Vagina (tissue), 2 donors: Measurements from ENCODE around the gene CHST11. TPM values are rescaled to one million over a fixed set of nuclear protein-coding genes. Genes with fewer than 3 reads are reported as not detected.

Experiments
- DNase-seq, 2 donors: peaks; one replicate each; pipeline ENCODE4 v3.0.0-alpha.2; 2017; ENCODE audit errors: extremely low spot score in 2 of 2
- H3K27ac ChIP-seq: fragments of 200-600 bp; sonication (generic); one replicate; pipeline ENCODE4 v1.5.1; 2019
- H3K27me3 ChIP-seq: fragments of 200-600 bp; sonication (generic); one replicate; pipeline ENCODE4 v1.5.1; 2019
- H3K36me3 ChIP-seq, 2 donors: fragments of 200-600 bp; sonication (generic); one replicate each; pipeline ENCODE4 v1.5.1; 2017 to 2019
- H3K4me1 ChIP-seq: fragments of 200-600 bp; sonication (generic); one replicate; pipeline ENCODE4 v1.5.1; 2019
- H3K4me3 ChIP-seq, 2 donors: fragments of 200-600 bp; sonication (generic); 1 replicate in 1 of 2; 2 replicates in 1 of 2; pipeline ENCODE4 v1.5.1; 2016 to 2019
- H3K9me3 ChIP-seq: fragments of 200-600 bp; sonication (generic); one replicate; pipeline ENCODE4 v1.5.1; 2019
- CTCF ChIP-seq, 3 experiments: fragments of 450-650 bp in 2 of 3; fragments of 200-600 bp in 1 of 3; sonication (generic) in 1 of 3; IDR thresholded peaks; one replicate each; pipeline ENCODE4 v1.5.1; 2017 to 2019; ENCODE audit warnings: antibody characterized with exemption in 3 of 3, mild to moderate bottlenecking in 2 of 3, moderate library complexity in 2 of 3
- POLR2A ChIP-seq, 2 donors: fragments of 450-650 bp; IDR thresholded peaks; one replicate each; pipeline ENCODE4 v1.6.1; 2017; ENCODE audit warnings: antibody characterized with exemption in 2 of 2, mild to moderate bottlenecking in 2 of 2, moderate library complexity in 2 of 2
- POLR2AphosphoS5 ChIP-seq, 2 donors: sonication (generic); formaldehyde crosslinking; IDR thresholded peaks; one replicate each; pipeline ENCODE4 v1.9.0; 2017; ENCODE audit warnings: antibody characterized with exemption in 2 of 2, mild to moderate bottlenecking in 2 of 2, low read depth in 1 of 2; ENCODE audit not compliant: insufficient read depth in 1 of 2
- intact Hi-C: fragments of 100-400 bp; cut with DNase I; formaldehyde crosslinking; loops from one replicate; pipeline ENCODE4 v1.15.1; 2023
- total RNA-seq: library from RNA; depleted of rRNA; stranded (reverse); fragments of >200 nt; gene quantifications from one replicate; pipeline ENCODE4 v1.2.3, GENCODE V29; 2016

The CHST11 gene
- total RNA-seq, 1 donor from 2014 or later: 40.0 TPM

DNA sequence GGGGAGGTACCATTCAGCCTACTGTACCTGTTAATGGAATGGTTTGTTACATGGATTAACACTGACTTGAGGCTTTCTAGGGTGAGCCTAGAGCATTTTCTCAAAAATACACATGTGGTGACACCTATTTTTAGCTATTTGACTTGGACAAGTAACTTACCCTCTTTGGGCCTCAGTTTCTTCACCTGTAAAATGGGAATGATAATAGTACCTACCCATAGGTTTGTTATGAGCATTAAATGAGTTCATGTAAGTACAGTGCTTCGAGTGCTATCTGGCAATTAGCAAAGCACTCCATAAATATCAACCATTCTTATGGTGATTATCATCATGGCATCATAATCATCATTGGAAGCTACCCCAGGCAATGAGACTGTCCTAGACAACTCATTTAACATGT, 216.5 kb downstream of the CHST11 start:
- no peaks in the 10 kb centered on the region for H3K9me3 ChIP-seq
- H3K4me1 ChIP-seq: peaks cover 65% of the 10 kb centered on the region
- H3K4me3 ChIP-seq: no peak overlapping the region
- no peak for TF ChIP-seq POLR2A (IDR thresholded peaks at IDR 0.05)
- no peak for TF ChIP-seq POLR2AphosphoS5 (IDR thresholded peaks at IDR 0.05; ENCODE audit: insufficient read depth in 1 of 2, low read depth in 1 of 2)
- no peak for TF ChIP-seq CTCF (IDR thresholded peaks at IDR 0.05)
- no peak overlapping the region for H3K27ac ChIP-seq
- intact Hi-C loops: no loop called here
- H3K27me3 ChIP-seq: no peaks in the 10 kb centered on the region
- H3K36me3 ChIP-seq: no peaks in the 10 kb centered on the region
- DNase-seq: no peak

DNA sequence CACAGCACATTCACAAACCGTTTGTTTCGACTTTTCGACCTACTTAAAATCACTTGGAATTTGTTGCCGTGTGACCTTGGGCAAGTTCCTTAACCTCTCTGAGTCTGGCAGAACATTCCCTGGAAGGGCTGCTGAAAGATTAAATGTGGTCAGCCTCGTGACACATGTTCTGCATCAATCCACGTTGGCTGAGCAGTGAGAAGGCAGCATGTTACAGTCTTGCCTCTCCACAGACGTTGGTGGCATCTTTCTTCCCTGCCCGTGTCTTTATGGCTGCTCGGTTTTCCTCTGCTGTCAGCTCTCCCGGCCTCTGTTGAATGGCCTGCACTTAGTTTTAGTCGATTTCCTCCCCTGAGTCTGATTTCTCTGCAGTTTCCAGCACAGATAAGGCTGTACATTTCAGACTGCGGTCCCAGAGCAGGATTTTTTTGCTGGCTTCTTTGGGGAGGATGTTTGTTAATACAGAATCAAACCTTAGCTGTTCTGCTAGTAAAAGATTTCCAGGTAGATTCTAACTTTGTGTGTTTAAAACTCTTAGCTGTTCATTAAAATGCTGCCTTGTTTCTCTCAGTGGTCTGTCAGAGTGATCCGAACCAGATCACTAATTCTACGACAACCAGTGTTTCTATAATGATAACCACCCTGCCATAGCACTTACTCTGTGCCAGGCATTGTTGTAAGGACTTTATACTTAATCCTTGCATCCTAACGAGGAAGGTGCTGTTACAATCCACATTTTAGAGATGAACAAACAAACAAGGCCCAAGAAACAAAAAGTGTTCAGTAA, 217.1 kb downstream of the CHST11 start:
- DNase-seq: no peak
- Histone ChIP-seq H3K9me3 (no peaks in the 10 kb centered on the region), H3K27ac (no peak overlapping the region), H3K27me3 (no peaks in the 10 kb centered on the region), H3K4me3 (no peak overlapping the region), H3K4me1 (peaks cover 59% of the 10 kb centered on the region), H3K36me3 (no peaks in the 10 kb centered on the region)
- TF ChIP-seq POLR2A (IDR thresholded peaks at IDR 0.05) (no peak), CTCF (IDR thresholded peaks at IDR 0.05) (no peak), POLR2AphosphoS5 (IDR thresholded peaks at IDR 0.05; ENCODE audit: insufficient read depth in 1 of 2, low read depth in 1 of 2) (no peak)
- intact Hi-C loops: no loop called here

DNA sequence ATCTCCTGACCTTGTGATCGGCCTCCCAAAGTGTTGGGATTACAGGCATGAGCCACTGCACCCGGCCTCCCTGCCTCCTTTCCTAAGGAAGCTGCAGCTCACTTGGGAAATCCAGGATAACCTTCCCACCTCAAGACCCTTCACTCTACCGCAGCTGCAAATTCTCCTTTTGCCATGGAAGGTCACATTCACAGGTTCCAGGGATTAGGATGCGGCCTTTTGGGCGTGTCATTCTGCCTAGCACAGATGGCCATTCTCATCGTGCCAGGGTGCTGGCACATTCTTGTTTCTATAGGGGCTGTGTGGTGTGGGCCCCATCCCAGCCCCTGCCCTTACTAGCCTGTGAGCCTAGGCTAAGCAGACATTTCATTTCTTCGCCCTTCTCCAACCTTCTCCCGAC, 219.9 kb downstream of the CHST11 start:
- DNase-seq: no peak
- Histone ChIP-seq H3K27ac (no peak overlapping the region), H3K27me3 (no peaks in the 10 kb centered on the region), H3K4me1 (peaks cover 42% of the 10 kb centered on the region), H3K9me3 (no peaks in the 10 kb centered on the region), H3K36me3 (no peaks in the 10 kb centered on the region), H3K4me3 (no peak overlapping the region)
- TF ChIP-seq POLR2AphosphoS5 (IDR thresholded peaks at IDR 0.05; ENCODE audit: insufficient read depth in 1 of 2, low read depth in 1 of 2) (no peak), POLR2A (IDR thresholded peaks at IDR 0.05) (no peak), CTCF (IDR thresholded peaks at IDR 0.05) (no peak)
- intact Hi-C loops: no loop called here

- H3K4me1 ChIP-seq: peaks cover 33% of the 10 kb centered on the region
- no peaks in the 10 kb centered on the region for H3K9me3 ChIP-seq
- H3K4me3 ChIP-seq: no peak overlapping the region
- no peak overlapping the region for H3K27ac ChIP-seq
- DNase-seq: no peak
- no peak for TF ChIP-seq POLR2A (IDR thresholded peaks at IDR 0.05)
- no peak for TF ChIP-seq POLR2AphosphoS5 (IDR thresholded peaks at IDR 0.05; ENCODE audit: insufficient read depth in 1 of 2, low read depth in 1 of 2)
- TF ChIP-seq CTCF (IDR thresholded peaks at IDR 0.05): no peak
- intact Hi-C loops: no loop called here
- no peaks in the 10 kb centered on the region for H3K27me3 ChIP-seq
- no peaks in the 10 kb centered on the region for H3K36me3 ChIP-seq
Observed at GRCh38 chr12:104677441-104678089, 220.8 kb downstream of the CHST11 start.

- Histone ChIP-seq H3K4me3 (no peak overlapping the region), H3K36me3 (no peaks in the 10 kb centered on the region), H3K4me1 (peaks cover 38% of the 10 kb centered on the region), H3K9me3 (no peaks in the 10 kb centered on the region), H3K27me3 (no peaks in the 10 kb centered on the region), H3K27ac (no peak overlapping the region)
- no peak for DNase-seq
- intact Hi-C loops: no loop called here
- TF ChIP-seq CTCF (IDR thresholded peaks at IDR 0.05): no peak
Observed at GRCh38 chr12:104680070-104680469, 223.3 kb downstream of the CHST11 start.
